HEK293T (cell line): Measurements from ENCODE around the gene AGAP1.

Source experiments
- CTCF ChIA-PET: fragments of 350-600 bp; formaldehyde crosslinking; extraction: SDS; loops from one replicate; lab custom pipeline; 2021; ENCODE audit warnings: antibody characterized with exemption, inconsistent platforms; lab: Yijun Ruan, JAX
- POLR2A ChIA-PET: fragments of 350-600 bp; formaldehyde crosslinking; extraction: SDS; loops from one replicate; lab custom pipeline; 2020; ENCODE audit warnings: antibody characterized with exemption, inconsistent platforms; lab: Yijun Ruan, JAX
- DNase-seq: peaks from one replicate; pipeline ENCODE4 v3.0.0; 2012; ENCODE audit warnings: mixed read lengths; ENCODE audit errors: extremely low spot score
- ARNT ChIP-seq: fragments of 450-650 bp; IDR thresholded peaks from 2 replicates; pipeline ENCODE4 v1.6.1; 2017; ENCODE audit warnings: mild to moderate bottlenecking
- BHLHE40 ChIP-seq: fragments of 450-650 bp; IDR thresholded peaks from 2 replicates; pipeline ENCODE4 v1.6.1; 2016; ENCODE audit warnings: mild to moderate bottlenecking, moderate library complexity, borderline replicate concordance
- CTBP1 ChIP-seq: fragments of 450-650 bp; IDR thresholded peaks from 2 replicates; pipeline ENCODE4 v1.6.1; 2016; ENCODE audit warnings: borderline replicate concordance
- ELF4 ChIP-seq: fragments of 450-650 bp; IDR thresholded peaks from 2 replicates; pipeline ENCODE4 v1.6.1; 2017; ENCODE audit warnings: antibody characterized with exemption
- FOXA1 ChIP-seq: fragments of 450-650 bp; IDR thresholded peaks from 2 replicates; pipeline ENCODE4 v1.6.1; 2016; ENCODE audit warnings: mild to moderate bottlenecking
- FOXK2 ChIP-seq: fragments of 450-650 bp; IDR thresholded peaks from 2 replicates; pipeline ENCODE4 v1.6.1; 2016; ENCODE audit warnings: mild to moderate bottlenecking
- FOXM1 ChIP-seq: fragments of 450-650 bp; IDR thresholded peaks from 2 replicates; pipeline ENCODE4 v1.6.1; 2017; ENCODE audit warnings: mild to moderate bottlenecking, borderline replicate concordance
- HDGF ChIP-seq: fragments of 450-650 bp; IDR thresholded peaks from 2 replicates; pipeline ENCODE4 v1.6.1; 2017; ENCODE audit warnings: antibody characterized with exemption, borderline replicate concordance
- L3MBTL2 ChIP-seq: fragments of 450-650 bp; conservative IDR thresholded peaks from 2 replicates; pipeline ENCODE4 v1.6.1; 2016; ENCODE audit warnings: mild to moderate bottlenecking
- LEF1 ChIP-seq: fragments of 450-650 bp; IDR thresholded peaks from 2 replicates; pipeline ENCODE4 v1.6.1; 2017; ENCODE audit warnings: mild to moderate bottlenecking, borderline replicate concordance
- NFRKB ChIP-seq: fragments of 450-650 bp; IDR thresholded peaks from 2 replicates; pipeline ENCODE4 v1.6.1; 2016; ENCODE audit warnings: mild to moderate bottlenecking, moderate library complexity
- SP1 ChIP-seq: fragments of 450-650 bp; IDR thresholded peaks from 2 replicates; pipeline ENCODE4 v1.6.1; 2017
- SUZ12 ChIP-seq: fragments of 450-650 bp; IDR thresholded peaks from 2 replicates; pipeline ENCODE4 v1.6.1; 2016; ENCODE audit warnings: mild to moderate bottlenecking
- TARDBP ChIP-seq: fragments of 450-650 bp; IDR thresholded peaks from 2 replicates; pipeline ENCODE4 v1.6.1; 2016
- ZNF384 ChIP-seq: fragments of 450-650 bp; IDR thresholded peaks from 2 replicates; pipeline ENCODE4 v1.6.1; 2016
- TF ChIP-seq, protein P1 (sequence below): fragments of 450-650 bp; IDR thresholded peaks from 2 replicates; pipeline ENCODE4 v1.6.1; 2016

The AGAP1 gene

DNA sequence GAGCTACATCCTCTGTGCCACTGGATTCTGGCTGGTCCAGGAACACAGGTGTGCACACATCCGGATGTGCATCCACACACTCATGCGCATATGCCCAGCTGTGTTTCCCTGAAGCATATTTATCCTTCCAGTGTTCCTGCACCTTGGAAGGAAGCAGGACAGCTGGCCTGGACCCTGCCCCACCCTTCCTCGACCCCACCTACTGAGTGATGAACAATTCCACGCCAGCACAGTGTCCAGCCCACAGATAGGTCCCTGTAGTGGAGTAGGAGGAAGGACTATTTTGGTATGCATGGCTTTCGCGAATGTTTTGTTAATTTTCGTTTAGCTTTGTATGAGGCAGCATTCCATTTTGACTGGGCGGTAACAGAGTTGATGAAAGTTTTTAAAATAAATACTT, 211.5 kb downstream of the AGAP1 start:
- ChIA-PET POLR2A (interaction anchor here (1.0 kb wide), 1 partner anchor 10 kb away, joined by 3 read pairs; no protein-coding TSS in a partner anchor), CTCF (no interaction called here)
- TF ChIP-seq NFRKB = no peak
- no peak for TF ChIP-seq FOXK2
- no peak for TF ChIP-seq ELF4
- no peak for TF ChIP-seq LEF1
- no peak for TF ChIP-seq HDGF
- TF ChIP-seq L3MBTL2 = no peak
- no peak for TF ChIP-seq SUZ12
- TF ChIP-seq ARNT = no peak
- no peak for DNase-seq

DNA sequence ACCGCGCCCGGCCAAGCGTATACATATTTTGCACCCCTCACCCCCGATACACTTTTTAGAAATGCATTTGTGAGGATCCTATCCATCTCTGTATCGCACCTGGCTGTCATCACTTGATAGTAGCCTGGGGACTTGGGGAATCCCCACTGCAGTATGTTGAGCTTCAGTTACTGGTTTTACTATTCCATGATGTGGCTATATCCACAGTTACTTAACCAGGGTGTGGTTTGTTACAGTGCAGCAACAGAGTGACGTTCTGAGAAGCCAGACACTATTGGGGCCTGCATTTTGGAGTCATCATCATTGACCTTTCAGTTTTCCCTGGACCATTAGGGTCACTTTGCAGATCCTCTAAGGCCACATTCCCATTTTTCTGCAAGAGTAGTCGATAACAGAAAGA, 212.7 kb downstream of the AGAP1 start:
- ChIA-PET POLR2A (no interaction called here), CTCF (no interaction called here)
- TF ChIP-seq L3MBTL2 (no peak), SP1 (no peak)
- DNase-seq = no peak

DNA sequence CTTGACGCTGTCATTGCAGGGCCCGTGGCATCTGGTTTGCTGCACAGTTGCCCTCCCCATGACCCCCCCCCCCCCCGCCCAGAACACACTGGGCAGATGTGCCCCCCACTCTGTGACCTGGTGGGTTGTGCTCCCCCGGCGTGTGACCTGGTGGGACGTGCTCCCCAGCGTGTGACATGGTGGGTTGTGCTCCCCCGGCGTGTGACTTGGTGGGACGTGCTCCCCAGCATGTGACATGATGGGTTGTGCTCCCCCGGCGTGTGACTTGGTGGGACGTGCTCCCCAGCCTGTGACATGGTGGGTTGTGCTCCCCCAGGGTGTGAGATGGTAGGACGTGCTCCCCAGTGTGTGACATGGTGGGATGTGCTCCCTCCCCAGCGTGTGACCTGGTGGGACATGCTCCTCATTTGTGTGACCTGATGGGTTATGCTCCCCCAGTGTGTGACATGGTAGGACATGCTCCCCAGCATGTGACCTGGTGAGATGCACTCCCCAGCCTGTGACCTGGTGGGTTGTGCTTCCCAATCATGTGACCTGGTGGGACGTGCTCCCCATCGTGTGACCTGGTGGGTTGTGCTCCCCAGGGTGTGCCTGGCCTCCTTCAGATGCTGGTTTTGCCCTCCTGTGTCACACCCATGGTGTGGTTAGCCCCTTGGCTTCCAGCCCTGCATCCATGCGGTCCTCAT, 213.7 kb downstream of the AGAP1 start:
- ChIA-PET POLR2A (no interaction called here), CTCF (no interaction called here)
- DNase-seq = no peak
- no peak for TF ChIP-seq ZNF384
- no peak for TF ChIP-seq FOXK2
- TF ChIP-seq CTBP1 = no peak
- TF ChIP-seq BHLHE40 = no peak
- no peak for TF ChIP-seq FOXA1
- TF ChIP-seq L3MBTL2 = no peak
- no peak for TF ChIP-seq FOXM1
- TF ChIP-seq LEF1 = no peak

DNA sequence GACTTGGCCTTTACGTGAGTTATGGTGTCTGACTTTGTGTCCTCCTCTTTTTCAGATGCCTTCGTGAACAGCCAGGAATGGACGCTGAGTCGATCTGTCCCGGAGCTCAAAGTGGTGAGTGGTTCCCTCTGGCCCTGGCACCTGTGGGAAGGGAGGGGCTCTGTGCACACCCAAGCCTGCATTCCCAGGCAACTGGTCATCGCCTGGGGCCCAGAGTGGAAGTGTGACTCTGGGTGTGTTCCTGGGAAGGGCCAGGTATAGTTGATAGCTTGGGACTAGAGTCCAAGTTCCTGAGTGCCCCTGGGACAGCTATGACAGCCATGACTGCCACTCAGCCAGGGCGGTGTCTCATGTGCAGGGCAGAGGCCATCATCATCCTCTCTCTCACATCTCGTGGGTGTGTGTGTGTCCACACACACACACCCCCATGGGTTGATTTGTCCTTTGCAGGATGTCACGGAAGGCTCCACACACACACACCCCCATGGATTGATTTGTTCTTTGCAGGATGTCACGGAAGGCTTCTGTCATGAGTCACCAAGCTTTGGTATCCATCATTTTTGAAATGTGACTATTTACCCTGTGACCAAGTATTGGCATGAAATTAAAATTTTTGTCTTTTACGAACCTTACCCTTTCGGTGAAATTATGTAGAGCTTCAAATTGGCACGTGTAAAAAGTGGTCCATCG, 215.4 kb downstream of the AGAP1 start:
- TF ChIP-seq ELF4 = no peak
- TF ChIP-seq CTBP1 = no peak
- no peak for TF ChIP-seq L3MBTL2
- no peak for TF ChIP-seq TARDBP
- TF ChIP-seq FOXA1 = no peak
- TF ChIP-seq NFRKB = no peak
- DNase-seq = no peak
- ChIA-PET POLR2A (no interaction called here), CTCF (interaction anchor here (0.6 kb wide), 1 partner anchor 16 kb away, joined by 4 read pairs; no protein-coding TSS in a partner anchor)

DNA sequence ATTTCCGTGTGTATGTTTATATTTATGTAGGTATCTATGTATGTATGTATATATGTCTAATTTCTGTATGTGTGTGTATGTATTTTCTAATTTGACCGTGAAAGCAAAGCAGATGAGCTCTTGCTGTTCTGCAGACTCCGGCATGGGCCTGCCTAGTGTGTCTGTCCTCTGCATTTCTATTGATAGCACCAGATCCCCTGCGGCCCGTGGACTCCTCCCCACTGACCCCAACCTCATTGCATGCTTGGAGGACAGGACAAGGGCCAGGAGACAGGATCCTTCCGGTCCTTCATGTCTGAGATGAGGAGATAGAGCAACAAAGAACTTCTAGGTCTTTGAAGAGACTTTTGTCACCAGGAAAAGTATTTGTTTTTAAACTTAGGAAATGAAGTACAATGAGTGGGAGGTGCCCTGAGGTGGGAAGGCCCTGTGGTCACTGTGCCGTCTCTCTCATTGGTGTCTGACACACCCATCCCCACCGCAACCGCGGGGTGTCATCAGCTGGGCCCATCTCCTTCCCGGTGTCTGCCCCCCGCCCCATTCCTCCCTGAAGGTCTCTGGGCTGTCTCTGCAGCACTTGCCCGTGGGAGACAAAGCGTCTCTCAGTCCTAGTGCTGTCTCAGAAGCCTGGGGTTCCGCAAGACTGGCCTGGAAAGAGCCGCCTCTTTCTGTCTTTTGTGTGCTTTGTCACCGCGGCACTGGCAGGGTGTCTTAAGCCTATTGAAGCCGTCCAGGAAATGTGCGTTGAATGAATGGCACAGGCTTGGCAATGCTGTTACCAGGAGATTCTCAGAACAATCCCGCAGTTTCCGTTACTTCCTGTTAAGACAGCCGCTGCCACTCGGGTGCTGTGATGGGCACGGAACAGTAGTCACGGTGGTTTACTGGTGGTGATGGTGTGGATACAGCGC, 216.4 kb downstream of the AGAP1 start:
- DNase-seq = no peak
- POLR2A ChIA-PET = no interaction called here
- CTCF ChIA-PET = interaction anchor here (0.6 kb wide), 1 partner anchor 17 kb away, joined by 4 read pairs; no protein-coding TSS in a partner anchor
- TF ChIP-seq, protein P1, sequence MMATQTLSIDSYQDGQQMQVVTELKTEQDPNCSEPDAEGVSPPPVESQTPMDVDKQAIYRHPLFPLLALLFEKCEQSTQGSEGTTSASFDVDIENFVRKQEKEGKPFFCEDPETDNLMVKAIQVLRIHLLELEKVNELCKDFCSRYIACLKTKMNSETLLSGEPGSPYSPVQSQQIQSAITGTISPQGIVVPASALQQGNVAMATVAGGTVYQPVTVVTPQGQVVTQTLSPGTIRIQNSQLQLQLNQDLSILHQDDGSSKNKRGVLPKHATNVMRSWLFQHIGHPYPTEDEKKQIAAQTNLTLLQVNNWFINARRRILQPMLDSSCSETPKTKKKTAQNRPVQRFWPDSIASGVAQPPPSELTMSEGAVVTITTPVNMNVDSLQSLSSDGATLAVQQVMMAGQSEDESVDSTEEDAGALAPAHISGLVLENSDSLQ = no peak
- TF ChIP-seq ARNT = no peak
- TF ChIP-seq BHLHE40 = no peak
- TF ChIP-seq FOXA1 = no peak
- no peak for TF ChIP-seq CTBP1
- no peak for TF ChIP-seq ELF4
- no peak for TF ChIP-seq ZNF384
- TF ChIP-seq SUZ12 = no peak

DNA sequence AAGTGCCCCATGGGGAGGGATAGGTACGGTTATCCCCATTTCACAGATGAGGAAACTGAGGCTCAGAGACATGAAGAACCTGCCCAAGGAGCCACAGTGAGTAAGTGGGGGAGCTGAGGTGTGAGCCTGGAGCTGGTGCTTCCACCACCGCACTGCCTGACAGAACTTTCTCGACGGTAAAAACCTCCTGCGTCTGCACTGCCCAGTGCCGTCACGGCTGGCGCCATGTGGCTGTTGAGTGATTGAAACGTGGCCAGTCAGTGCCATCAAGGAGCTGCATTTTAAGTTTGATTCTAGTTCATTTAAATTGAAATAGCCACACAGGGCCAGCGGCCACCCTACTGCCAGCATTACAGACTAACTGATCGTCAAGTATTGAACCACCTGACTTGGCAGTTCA, 217.1 kb downstream of the AGAP1 start:
- CTCF ChIA-PET = no interaction called here
- no peak for DNase-seq
- TF ChIP-seq, protein P1 = no peak
- POLR2A ChIA-PET = no interaction called here

DNA sequence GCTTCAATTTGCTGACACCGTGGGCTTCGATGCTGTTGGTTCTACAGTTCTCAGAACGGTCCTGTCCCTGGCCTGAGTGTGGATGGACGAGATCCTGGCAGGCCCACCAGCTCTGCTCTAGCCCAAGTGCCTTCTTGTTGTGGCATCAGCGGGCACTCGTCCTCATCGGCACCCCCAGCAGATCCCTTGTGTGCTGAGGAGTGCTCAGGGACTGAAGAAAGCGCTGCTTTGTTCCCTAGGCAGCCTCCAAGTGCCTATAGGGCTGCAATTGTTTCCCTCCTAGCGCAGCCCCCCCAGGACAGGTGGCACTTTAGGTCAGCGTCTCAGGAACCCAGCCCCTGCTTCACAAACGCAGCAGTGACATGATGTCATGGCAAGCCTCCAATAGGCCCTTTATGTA, 217.7 kb downstream of the AGAP1 start:
- ChIA-PET POLR2A (no interaction called here), CTCF (no interaction called here)
- TF ChIP-seq ELF4 (no peak), BHLHE40 (no peak), FOXA1 (no peak), ARNT (no peak), LEF1 (no peak), L3MBTL2 (no peak), SP1 (no peak), FOXK2 (no peak), HDGF (no peak), ZNF384 (no peak), TARDBP (no peak), CTBP1 (no peak), NFRKB (no peak), FOXM1 (no peak), SUZ12 (no peak)
- TF ChIP-seq, protein P1 = no peak
- no peak for DNase-seq
